Middle frontal gyrus (tissue), 1 donor: ENCODE measurements around the gene TENM4.

Experiments used
- DNase-seq: peaks from one replicate; pipeline ENCODE4 v3.0.0-alpha.2; 2015; ENCODE audit warnings: low spot score; ENCODE audit errors: extremely low spot score

TENM4 gene

GRCh38 chr11:78672850-78673620 is 767.8 kb downstream of the TENM4 start:
- no peak for DNase-seq

GRCh38 chr11:78669249-78669648 is 771.6 kb downstream of the TENM4 start:
- DNase-seq: no peak

GRCh38 chr11:78667461-78667860 is 773.4 kb downstream of the TENM4 start:
- DNase-seq: no peak

- peak; percentile 34 for DNase-seq
Measured at GRCh38 chr11:78666675-78667160, 774.1 kb downstream of the TENM4 start.

GRCh38 chr11:78664636-78665035 is 776.2 kb downstream of the TENM4 start:
- no peak for DNase-seq

GRCh38 chr11:78662811-78663210 is 778.0 kb downstream of the TENM4 start:
- DNase-seq: no peak

GRCh38 chr11:78660471-78660870 is 780.4 kb downstream of the TENM4 start:
- DNase-seq: no peak

- no peak for DNase-seq
Measured at GRCh38 chr11:78659326-78660270, 781.2 kb downstream of the TENM4 start.

GRCh38 chr11:78657968-78658839 is 782.6 kb downstream of the TENM4 start:
- no peak for DNase-seq

- DNase-seq: no peak
Measured at GRCh38 chr11:78657441-78657840, 783.4 kb downstream of the TENM4 start.

- no peak for DNase-seq
Measured at GRCh38 chr11:78656984-78657383, 783.8 kb downstream of the TENM4 start.

GRCh38 chr11:78656327-78656726 is 784.5 kb downstream of the TENM4 start:
- no peak for DNase-seq

- DNase-seq: no peak
Measured at GRCh38 chr11:78655561-78655960, 785.3 kb downstream of the TENM4 start.

- no peak for DNase-seq
Measured at GRCh38 chr11:78654866-78655265, 786.0 kb downstream of the TENM4 start.

GRCh38 chr11:78654071-78654470 is 786.8 kb downstream of the TENM4 start:
- DNase-seq: no peak

GRCh38 chr11:78653294-78653909 is 787.4 kb downstream of the TENM4 start:
- no peak for DNase-seq

GRCh38 chr11:78652843-78653239 is 788.0 kb downstream of the TENM4 start:
- DNase-seq: no peak

- DNase-seq: no peak
Measured at GRCh38 chr11:78651923-78652842, 788.6 kb downstream of the TENM4 start.

GRCh38 chr11:78651136-78651775 is 789.6 kb downstream of the TENM4 start:
- DNase-seq: no peak
